Spleen (tissue), 11 donors: ENCODE measurements around the gene TES. TPM values are rescaled to one million over a fixed set of nuclear protein-coding genes. Genes with fewer than 3 reads are reported as not detected.

Source experiments
- DNase-seq: peaks from one replicate; pipeline ENCODE4 v3.0.0-alpha.2; 2020
- H3K27ac ChIP-seq, 8 donors: fragments of 200-600 bp; sonication (generic) in 7 of 8; 1 replicate in 4 of 8; 2 replicates in 4 of 8; pipeline versions ENCODE4 v1.5.0 to v1.8.0; 2016 to 2021; ENCODE audit warnings: inconsistent platforms in 4 of 8, mild to moderate bottlenecking in 4 of 8, moderate library complexity in 1 of 8
- H3K27me3 ChIP-seq, 7 donors: fragments of 200-600 bp; sonication (generic) in 6 of 7; replicated peaks in 1 of 7; 1 replicate in 4 of 7; 2 replicates in 3 of 7; pipeline versions ENCODE4 v1.5.0 to v1.8.0; 2016 to 2021; ENCODE audit warnings: inconsistent platforms in 3 of 7, mild to moderate bottlenecking in 1 of 7
- H3K36me3 ChIP-seq, 6 donors: fragments of 200-600 bp; sonication (generic) in 5 of 6; 1 replicate in 4 of 6; 2 replicates in 2 of 6; pipeline versions ENCODE4 v1.5.0 to v1.8.0; 2016 to 2021; ENCODE audit warnings: inconsistent platforms in 2 of 6
- H3K4me1 ChIP-seq, 6 donors: fragments of 200-600 bp; sonication (generic) in 5 of 6; 1 replicate in 3 of 6; 2 replicates in 3 of 6; pipeline versions ENCODE4 v1.5.0 to v1.8.0; 2016 to 2021; ENCODE audit warnings: inconsistent platforms in 3 of 6
- H3K4me3 ChIP-seq, 8 donors: fragments of 200-600 bp; sonication (generic) in 7 of 8; 1 replicate in 4 of 8; 2 replicates in 4 of 8; pipeline versions ENCODE4 v1.5.0 to v1.8.0; 2016 to 2021; ENCODE audit warnings: inconsistent platforms in 4 of 8, mild to moderate bottlenecking in 4 of 8, moderate library complexity in 2 of 8
- H3K9me3 ChIP-seq, 8 donors: fragments of 200-600 bp; sonication (generic) in 7 of 8; 1 replicate in 4 of 8; 2 replicates in 4 of 8; pipeline versions ENCODE4 v1.5.0 to v1.8.0; 2016 to 2021; ENCODE audit warnings: inconsistent platforms in 4 of 8
- CTCF ChIP-seq, 11 experiments: fragments of 200-600 bp in 7 of 11; fragments of 450-650 bp in 4 of 11; sonication (generic) in 4 of 11; IDR thresholded peaks in 8 of 11; conservative IDR thresholded peaks in 3 of 11; 1 replicate in 7 of 11; 2 replicates in 4 of 11; pipeline versions ENCODE4 v1.4.0 to v1.8.0; 2016 to 2021; ENCODE audit warnings: antibody characterized with exemption in 11 of 11, inconsistent platforms in 4 of 11, mild to moderate bottlenecking in 1 of 11
- POLR2A ChIP-seq, 3 donors: fragments of 450-650 bp; IDR thresholded peaks; one replicate each; pipeline ENCODE4 v1.5.1; 2017; ENCODE audit warnings: antibody characterized with exemption in 3 of 3, mild to moderate bottlenecking in 1 of 3
- POLR2AphosphoS5 ChIP-seq, 3 donors: sonication (generic); formaldehyde crosslinking; IDR thresholded peaks; one replicate each; pipeline ENCODE4 v1.5.1; 2017; ENCODE audit warnings: antibody characterized with exemption in 3 of 3
- WGBS, 5 donors: extraction: QIAGEN DNeasy Blood & Tissue Kit in 3 of 5; methylation state at CpG; one replicate each; pipeline versions ENCODE4 v1.1.5 to v1.1.7; 2013 to 2018; 5-methylcytosine and 5-hydroxymethylcytosine counted together
- intact Hi-C: fragments of 100-400 bp; cut with DNase I; formaldehyde crosslinking; loops from one replicate; pipeline ENCODE4 v1.15.0; 2023; ENCODE audit warnings: low total_unique reads
- polyA plus RNA-seq, 3 donors: library from polyadenylated mRNA; stranded (reverse); fragments of 200-250 nt; gene quantifications; one replicate each; pipeline ENCODE4 v1.2.1, GENCODE V29; 2013
- total RNA-seq, 7 donors: library from RNA; depleted of rRNA in 3 of 7; stranded (reverse); fragments of >200 nt in 3 of 7; fragmentation: NEBNext Ultra II Directional in 4 of 7; extraction: Animal tissue kit (Norgen Biotek cat#: 25700) in 4 of 7; gene quantifications; one replicate each; pipeline versions ENCODE4 v1.1.0 to v1.2.1, GENCODE V29; 2016 to 2021
- donor health status: healthy with polysubstance abuse.
- donor health status: DM: no; HTN: no; CAD: no; lungs with moderate emphysema.
- donor health status: DM: no; HTN: no; CAD: no.
- donor health status: Bipolar disorder and iron deficiency.
- donor health status: healthy.
- donor health status: DM: no; HTN: no; CAD: no.
- donor health status: DM: yes; HTN: yes; CAD: no.

The TES gene
- total and polyA plus RNA-seq, 10 donors, result 28.5 to 79.7 (median 62.2) TPM

- Histone ChIP-seq H3K27me3 (no peaks in the 10 kb centered on the region), H3K27ac (peak overlapping the region in 1 of 8 donors; percentile 8), H3K9me3 (no peaks in the 10 kb centered on the region), H3K4me3 (no peak overlapping the region), H3K36me3 (no peaks in the 10 kb centered on the region), H3K4me1 (peaks cover 31 to 95% (median 75%) of the 10 kb centered on the region in 6 donors)
- intact Hi-C loops, result no loop called here
- 48 to 81% (median 59%) methylated on average over 2 of the region's 2 CpGs for WGBS, 5 donors
- TF ChIP-seq CTCF (IDR thresholded peaks at IDR 0.05 in 8 of 11, conservative IDR thresholded peaks at IDR 0.05 in 3 of 11), result no peak
- no peak for TF ChIP-seq POLR2A (IDR thresholded peaks at IDR 0.05)
- no peak for TF ChIP-seq POLR2AphosphoS5 (IDR thresholded peaks at IDR 0.05)
- DNase-seq, result no peak
Observed at GRCh38 chr7:116215551-116215950, 5.2 kb downstream of the TES start.

- H3K36me3 ChIP-seq, result no peaks in the 10 kb centered on the region
- TF ChIP-seq CTCF (IDR thresholded peaks at IDR 0.05 in 8 of 11, conservative IDR thresholded peaks at IDR 0.05 in 3 of 11) (no peak), POLR2AphosphoS5 (IDR thresholded peaks at IDR 0.05) (no peak), POLR2A (IDR thresholded peaks at IDR 0.05) (no peak)
- intact Hi-C loops, result no loop called here
- H3K27ac ChIP-seq, result no peak overlapping the region
- no peak overlapping the region for H3K4me3 ChIP-seq
- H3K27me3 ChIP-seq, result no peaks in the 10 kb centered on the region
- WGBS, 5 donors, result 72 to 92% (median 88%) methylated on average over 3 of the region's 3 CpGs
- DNase-seq, result no peak
- peaks cover 27 to 100% (median 79%) of the 10 kb centered on the region in 6 donors for H3K4me1 ChIP-seq
- H3K9me3 ChIP-seq, result no peaks in the 10 kb centered on the region
Observed at GRCh38 chr7:116216956-116217571, 6.7 kb downstream of the TES start.

- DNase-seq, result no peak
- no peaks in the 10 kb centered on the region for H3K36me3 ChIP-seq
- intact Hi-C loops, result no loop called here
- H3K9me3 ChIP-seq, result no peaks in the 10 kb centered on the region
- no peaks in the 10 kb centered on the region for H3K27me3 ChIP-seq
- 62 to 78% (median 77%) methylated on average over 4 of the region's 4 CpGs for WGBS, 5 donors
- H3K4me3 ChIP-seq, result no peak overlapping the region
- peaks cover 17 to 100% (median 75%) of the 10 kb centered on the region in 6 donors for H3K4me1 ChIP-seq
- H3K27ac ChIP-seq, result peak overlapping the region in 1 of 8 donors; percentile 30
- TF ChIP-seq POLR2AphosphoS5 (IDR thresholded peaks at IDR 0.05) (no peak), POLR2A (IDR thresholded peaks at IDR 0.05) (no peak), CTCF (IDR thresholded peaks at IDR 0.05 in 8 of 11, conservative IDR thresholded peaks at IDR 0.05 in 3 of 11) (no peak)
Observed at GRCh38 chr7:116218051-116218645, 7.8 kb downstream of the TES start.

- 0 to 65% (median 35%) methylated on average over 1 of the region's 1 CpG; no CpG with 5 or more reads in 1 of the 5 donors for WGBS, 5 donors
- DNase-seq, result no peak
- TF ChIP-seq CTCF (IDR thresholded peaks at IDR 0.05 in 8 of 11, conservative IDR thresholded peaks at IDR 0.05 in 3 of 11) (no peak), POLR2A (IDR thresholded peaks at IDR 0.05) (no peak), POLR2AphosphoS5 (IDR thresholded peaks at IDR 0.05) (no peak)
- intact Hi-C loops, result no loop called here
- H3K4me1 ChIP-seq, result peaks cover 12 to 100% (median 75%) of the 10 kb centered on the region in 6 donors
- H3K36me3 ChIP-seq, result no peaks in the 10 kb centered on the region
- H3K9me3 ChIP-seq, result no peaks in the 10 kb centered on the region
- no peaks in the 10 kb centered on the region for H3K27me3 ChIP-seq
- no peak overlapping the region for H3K27ac ChIP-seq
- no peak overlapping the region for H3K4me3 ChIP-seq
Observed at GRCh38 chr7:116218747-116219146, 8.4 kb downstream of the TES start.
